ENCODE results near the gene PRKCH. TPM values are rescaled to one million over a fixed set of nuclear protein-coding genes. Genes with fewer than 3 reads are reported as not detected.

The PRKCH gene
- total RNA-seq, 1 donor from 2014 or later = 0.30 TPM

DNA sequence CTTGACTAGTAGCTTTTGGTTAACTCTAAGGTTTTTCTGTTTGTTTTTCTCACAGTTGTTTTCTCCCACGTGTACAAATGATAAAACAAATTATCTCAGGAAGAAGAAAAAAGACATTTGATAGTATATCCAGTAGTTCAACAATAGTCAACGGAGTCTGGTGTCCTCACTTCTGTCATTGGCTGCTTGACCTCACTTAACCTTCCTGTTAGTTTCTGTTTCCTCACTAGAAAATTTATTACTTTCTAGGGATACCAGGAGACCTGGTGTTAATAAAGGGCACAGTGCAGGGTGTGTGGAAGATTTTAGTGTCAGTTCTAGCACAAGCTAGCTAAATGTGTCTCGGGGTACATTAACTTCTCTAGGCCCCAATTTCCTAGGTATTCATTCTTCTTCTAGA, 116.0 kb downstream of the PRKCH start:
- no peak overlapping the region for H3K4me3 Mint-ChIP-seq
- H3K9me3 Mint-ChIP-seq = no peaks in the 10 kb centered on the region
- no peak overlapping the region for H3K27ac Mint-ChIP-seq (ENCODE audit: unreplicated experiment)
- H3K36me3 Mint-ChIP-seq (ENCODE audit: low read depth) = no peaks in the 10 kb centered on the region
- H3K4me1 Mint-ChIP-seq = peaks cover 8% of the 10 kb centered on the region
- peaks cover 14% of the 10 kb centered on the region for H3K27me3 Mint-ChIP-seq (ENCODE audit: low read depth)
- TF ChIP-seq, protein P1, sequence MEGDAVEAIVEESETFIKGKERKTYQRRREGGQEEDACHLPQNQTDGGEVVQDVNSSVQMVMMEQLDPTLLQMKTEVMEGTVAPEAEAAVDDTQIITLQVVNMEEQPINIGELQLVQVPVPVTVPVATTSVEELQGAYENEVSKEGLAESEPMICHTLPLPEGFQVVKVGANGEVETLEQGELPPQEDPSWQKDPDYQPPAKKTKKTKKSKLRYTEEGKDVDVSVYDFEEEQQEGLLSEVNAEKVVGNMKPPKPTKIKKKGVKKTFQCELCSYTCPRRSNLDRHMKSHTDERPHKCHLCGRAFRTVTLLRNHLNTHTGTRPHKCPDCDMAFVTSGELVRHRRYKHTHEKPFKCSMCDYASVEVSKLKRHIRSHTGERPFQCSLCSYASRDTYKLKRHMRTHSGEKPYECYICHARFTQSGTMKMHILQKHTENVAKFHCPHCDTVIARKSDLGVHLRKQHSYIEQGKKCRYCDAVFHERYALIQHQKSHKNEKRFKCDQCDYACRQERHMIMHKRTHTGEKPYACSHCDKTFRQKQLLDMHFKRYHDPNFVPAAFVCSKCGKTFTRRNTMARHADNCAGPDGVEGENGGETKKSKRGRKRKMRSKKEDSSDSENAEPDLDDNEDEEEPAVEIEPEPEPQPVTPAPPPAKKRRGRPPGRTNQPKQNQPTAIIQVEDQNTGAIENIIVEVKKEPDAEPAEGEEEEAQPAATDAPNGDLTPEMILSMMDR (conservative IDR thresholded peaks at IDR 0.05) = no peak
- DNase-seq (ENCODE audit: low read depth, low spot score) = no peak

DNA sequence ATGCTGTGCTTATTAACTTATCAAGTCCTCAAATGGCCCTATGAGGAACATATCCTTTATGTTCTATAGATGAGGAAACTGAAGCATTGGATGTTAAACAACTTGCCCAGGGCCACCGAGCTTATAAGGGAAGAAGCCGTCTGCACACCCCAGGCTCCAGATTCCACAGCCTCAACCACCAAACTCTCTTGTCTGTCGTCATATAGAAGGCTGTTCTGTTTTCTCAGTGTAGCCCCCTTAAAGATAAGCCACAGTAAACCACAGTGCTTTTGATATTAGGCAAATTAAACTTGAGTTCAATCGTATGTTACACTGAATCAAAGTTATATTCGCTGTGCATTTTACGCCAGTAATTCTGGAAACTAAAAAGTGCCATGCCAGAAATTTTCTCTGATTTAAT, 116.7 kb downstream of the PRKCH start:
- no peak overlapping the region for H3K4me3 Mint-ChIP-seq
- DNase-seq (ENCODE audit: low read depth, low spot score) = no peak
- peaks cover 8% of the 10 kb centered on the region for H3K4me1 Mint-ChIP-seq
- no peaks in the 10 kb centered on the region for H3K9me3 Mint-ChIP-seq
- no peaks in the 10 kb centered on the region for H3K36me3 Mint-ChIP-seq (ENCODE audit: low read depth)
- H3K27me3 Mint-ChIP-seq (ENCODE audit: low read depth) = peaks cover 13% of the 10 kb centered on the region
- H3K27ac Mint-ChIP-seq (ENCODE audit: unreplicated experiment) = no peak overlapping the region
- TF ChIP-seq, protein P1 (conservative IDR thresholded peaks at IDR 0.05) = no peak

DNA sequence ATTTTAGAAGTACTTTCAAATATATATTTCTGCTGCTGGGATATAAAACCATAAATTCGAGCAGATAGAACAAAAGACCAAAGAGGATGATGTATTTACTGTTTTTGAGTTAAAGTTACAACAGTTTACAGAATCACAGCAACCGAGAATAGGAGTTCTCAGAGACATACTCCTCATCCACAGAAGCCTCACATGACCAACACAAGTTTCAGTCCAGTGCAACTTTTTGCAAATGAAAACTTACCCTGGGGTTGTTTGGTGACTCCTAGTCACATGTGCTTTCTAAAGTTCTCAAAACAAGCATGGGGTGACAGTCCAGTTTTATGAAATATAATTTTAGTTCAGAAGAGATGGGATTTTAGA, 117.1 kb downstream of the PRKCH start:
- no peak overlapping the region for H3K27ac Mint-ChIP-seq (ENCODE audit: unreplicated experiment)
- DNase-seq (ENCODE audit: low read depth, low spot score) = no peak
- H3K36me3 Mint-ChIP-seq (ENCODE audit: low read depth) = no peaks in the 10 kb centered on the region
- peaks cover 9% of the 10 kb centered on the region for H3K27me3 Mint-ChIP-seq (ENCODE audit: low read depth)
- no peaks in the 10 kb centered on the region for H3K9me3 Mint-ChIP-seq
- no peak overlapping the region for H3K4me3 Mint-ChIP-seq
- TF ChIP-seq, protein P1 (conservative IDR thresholded peaks at IDR 0.05) = no peak
- H3K4me1 Mint-ChIP-seq = peaks cover 8% of the 10 kb centered on the region

DNA sequence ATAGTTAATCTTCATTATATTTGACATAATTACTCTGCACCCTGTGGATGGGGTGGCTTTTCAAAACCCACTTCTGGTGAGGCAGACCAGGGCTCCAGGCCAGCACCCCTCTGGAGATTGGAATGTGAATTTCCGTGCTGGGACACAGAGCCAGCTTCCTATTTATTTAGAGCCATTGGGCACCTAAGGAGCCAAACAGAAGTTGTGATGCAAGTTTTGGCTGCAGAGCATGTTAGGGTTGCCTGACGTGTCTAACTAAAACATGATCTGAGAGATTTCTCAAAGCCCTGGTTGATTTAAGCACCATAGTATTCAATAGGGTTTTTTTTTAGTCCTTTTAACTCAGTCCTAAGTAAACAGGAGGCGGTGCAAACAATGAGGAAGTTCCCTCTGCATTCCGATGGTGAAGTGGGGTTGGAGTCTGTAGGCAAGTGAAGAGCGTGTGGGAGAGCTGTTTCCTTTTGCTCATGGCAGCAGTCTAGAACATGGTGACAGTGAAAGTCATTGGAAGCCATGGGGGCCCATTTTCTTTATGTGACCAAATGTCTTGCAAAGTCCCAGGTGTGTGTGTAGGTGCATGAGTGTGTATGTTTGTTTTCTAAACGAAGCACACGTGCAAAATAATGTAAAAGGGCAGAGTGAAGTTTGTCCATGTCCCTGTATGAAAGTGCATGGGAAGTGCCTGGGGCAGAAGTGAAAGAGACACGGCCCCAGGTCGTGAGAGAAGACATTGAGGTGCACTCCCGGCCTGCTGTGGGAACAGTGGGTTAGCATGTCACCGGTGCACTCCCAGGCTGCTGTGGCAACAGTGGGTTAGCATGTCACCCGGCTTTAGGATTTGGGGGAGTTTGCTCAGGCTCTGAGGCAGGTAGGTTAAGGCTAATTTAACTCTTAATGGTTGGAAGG, 117.7 kb downstream of the PRKCH start:
- H3K4me1 Mint-ChIP-seq = peaks cover 8% of the 10 kb centered on the region
- H3K27ac Mint-ChIP-seq (ENCODE audit: unreplicated experiment) = no peak overlapping the region
- TF ChIP-seq, protein P1 (conservative IDR thresholded peaks at IDR 0.05) = no peak
- H3K27me3 Mint-ChIP-seq (ENCODE audit: low read depth) = peaks cover 6% of the 10 kb centered on the region
- no peaks in the 10 kb centered on the region for H3K36me3 Mint-ChIP-seq (ENCODE audit: low read depth)
- no peak overlapping the region for H3K4me3 Mint-ChIP-seq
- no peak for DNase-seq (ENCODE audit: low read depth, low spot score)
- H3K9me3 Mint-ChIP-seq = no peaks in the 10 kb centered on the region

DNA sequence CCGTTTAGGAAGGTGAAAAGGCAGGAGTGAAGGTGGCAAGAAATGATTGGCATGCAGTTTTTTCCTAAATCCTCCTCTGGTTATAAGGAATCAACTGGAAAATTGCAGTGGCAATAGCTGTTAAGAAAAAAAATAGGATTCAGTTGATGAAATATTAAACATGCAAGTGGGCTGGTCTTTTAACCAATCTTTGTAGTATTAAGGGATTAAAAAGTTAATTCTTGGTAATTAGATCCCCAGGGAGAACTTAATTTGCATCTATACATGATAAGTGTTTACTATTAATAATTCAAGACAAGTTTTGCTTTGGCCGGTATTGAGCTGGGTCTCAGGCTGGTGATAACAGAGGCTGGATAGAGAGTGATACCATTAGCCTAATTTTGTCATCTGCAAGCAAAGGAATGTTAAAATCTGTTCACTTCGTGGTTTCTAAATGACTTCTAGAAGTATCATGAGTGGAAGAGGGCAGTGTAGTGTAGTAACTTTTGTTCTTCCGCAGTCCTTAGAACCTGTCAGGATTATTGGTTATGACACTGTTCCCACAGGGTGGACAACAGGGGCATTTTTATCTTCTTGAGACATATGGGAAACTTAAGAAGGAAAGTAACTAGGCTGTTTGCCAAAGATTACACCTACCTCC, 118.5 kb downstream of the PRKCH start:
- peaks cover 3% of the 10 kb centered on the region for H3K27me3 Mint-ChIP-seq (ENCODE audit: low read depth)
- H3K27ac Mint-ChIP-seq (ENCODE audit: unreplicated experiment) = no peak overlapping the region
- H3K36me3 Mint-ChIP-seq (ENCODE audit: low read depth) = no peaks in the 10 kb centered on the region
- TF ChIP-seq, protein P1 (conservative IDR thresholded peaks at IDR 0.05) = no peak
- DNase-seq (ENCODE audit: low read depth, low spot score) = no peak
- peaks cover 8% of the 10 kb centered on the region for H3K4me1 Mint-ChIP-seq
- H3K4me3 Mint-ChIP-seq = no peak overlapping the region
- no peaks in the 10 kb centered on the region for H3K9me3 Mint-ChIP-seq
